OCI-M2 (cell line): ENCODE results near the gene POLK.
"Not testable (repeated sequence)": the region's sequence is repeated elsewhere in the genome, so short reads cannot be mapped to it uniquely, and the experiment has no call there.

Source experiments
- DNase-seq: peaks from one replicate; lab custom pipeline; 2025; ENCODE audit not compliant: unreplicated experiment; lab: John Stamatoyannopoulos, UW

The POLK gene

DNA sequence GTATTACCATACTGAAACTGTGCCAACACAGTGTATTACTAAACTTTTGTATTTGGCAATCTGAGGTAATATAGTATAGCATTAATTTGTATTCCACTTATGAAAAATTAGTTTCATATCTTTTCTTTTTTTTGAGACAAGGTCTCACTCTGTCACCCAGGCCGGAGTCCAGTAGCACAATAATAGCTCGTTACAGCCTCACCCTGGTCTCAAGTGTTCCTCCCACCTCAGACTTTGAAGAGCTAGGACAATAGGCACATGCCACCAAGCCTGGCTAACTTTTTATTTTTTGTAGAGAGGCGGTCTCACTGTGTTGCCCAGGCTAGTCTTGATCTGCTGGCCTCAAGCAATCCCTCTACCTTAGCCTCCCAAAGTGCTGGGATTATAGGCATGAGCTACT lies 36.1 kb downstream of the POLK start:
- no peak for DNase-seq

DNA sequence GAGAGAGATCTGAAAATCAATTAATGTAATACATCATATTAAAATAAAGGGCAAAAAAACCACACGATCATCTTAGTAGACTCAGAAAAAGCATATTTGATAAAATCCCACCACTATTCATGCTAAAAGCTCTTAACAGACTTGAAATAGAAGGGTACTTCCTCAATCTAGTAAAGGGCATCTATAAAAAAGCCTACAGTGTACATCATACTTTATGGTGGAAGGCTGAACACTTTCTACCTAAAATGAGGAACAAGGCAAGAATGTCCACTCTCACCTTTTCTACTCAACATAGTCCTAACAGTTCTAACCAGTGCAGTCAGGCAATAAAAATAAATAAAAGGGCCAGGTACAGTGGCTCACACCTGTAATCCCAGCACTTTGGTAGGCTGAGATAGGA lies 38.9 kb downstream of the POLK start:
- DNase-seq: no peak

DNA sequence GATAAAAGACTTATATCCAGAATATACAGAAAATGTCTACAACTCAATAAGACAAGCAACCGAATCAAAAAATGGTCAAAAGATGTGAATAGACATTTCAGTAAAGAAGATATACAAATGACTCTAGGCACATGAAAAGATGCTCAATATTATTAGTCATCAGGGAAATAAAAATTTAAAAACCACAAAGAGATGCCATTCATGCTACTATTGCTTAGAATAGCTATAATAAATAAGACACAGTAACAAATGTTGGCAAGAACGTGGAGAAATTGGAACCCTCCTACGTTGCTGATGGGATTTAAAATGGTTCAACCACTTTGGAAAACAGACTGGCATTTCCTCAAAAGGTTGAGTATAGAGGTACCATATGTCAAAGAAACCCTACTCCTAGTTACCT lies 39.8 kb downstream of the POLK start:
- no peak for DNase-seq

DNA sequence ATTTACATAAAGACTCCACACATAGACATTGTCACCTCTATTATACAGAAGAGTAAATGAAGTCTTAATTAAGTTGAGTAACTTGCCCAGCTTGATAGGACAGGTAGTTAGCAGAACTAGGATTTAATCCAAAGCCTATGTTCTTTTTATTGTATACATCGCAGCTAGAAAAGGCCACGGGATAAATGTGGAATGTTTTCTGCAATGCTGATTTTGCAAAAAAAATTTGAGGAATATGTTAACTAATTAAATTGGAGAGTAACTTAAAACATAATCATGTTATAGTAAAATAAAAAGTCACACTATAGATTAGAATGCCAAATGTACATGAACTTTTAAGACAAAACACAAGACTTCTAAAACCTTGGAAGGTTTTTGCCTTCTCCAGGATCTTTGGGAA lies 41.1 kb downstream of the POLK start:
- no peak for DNase-seq

DNA sequence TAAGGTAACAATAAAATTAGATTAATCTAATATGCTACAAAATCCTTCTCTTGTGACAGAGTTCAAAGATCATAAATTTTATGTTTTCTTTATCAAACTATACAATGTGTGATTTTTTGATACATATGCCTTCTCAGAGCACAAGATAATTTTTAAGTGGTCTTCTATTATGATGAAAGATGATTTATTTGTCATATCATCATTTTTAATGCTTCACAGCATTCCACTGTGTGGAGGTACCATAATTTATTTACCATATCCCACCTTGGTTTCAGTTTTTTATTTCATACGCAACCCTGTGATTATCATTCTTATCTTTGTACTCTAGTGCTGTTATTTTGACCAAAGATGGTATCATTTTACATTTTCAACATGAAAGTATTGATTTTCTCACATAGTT lies 41.7 kb downstream of the POLK start:
- no peak for DNase-seq

DNA sequence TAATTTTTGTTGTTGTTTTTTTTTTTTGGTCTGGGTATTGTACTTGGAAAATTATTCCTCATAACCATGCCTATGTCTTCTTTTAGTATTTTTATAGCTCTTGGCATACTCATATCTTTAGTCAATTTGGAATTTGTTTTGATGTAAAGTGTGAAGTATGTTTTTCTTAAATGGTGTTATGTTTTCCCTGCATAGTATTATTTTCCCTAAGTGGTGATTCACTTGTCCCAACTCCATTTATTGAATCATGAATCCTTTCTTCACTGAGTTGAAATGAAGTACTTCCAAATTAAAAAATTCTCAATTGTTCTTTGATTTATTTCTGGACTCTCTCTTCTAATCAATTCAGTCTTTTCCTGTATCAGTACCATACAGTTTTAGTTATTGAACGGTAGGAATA lies 46.5 kb downstream of the POLK start:
- no peak for DNase-seq

DNA sequence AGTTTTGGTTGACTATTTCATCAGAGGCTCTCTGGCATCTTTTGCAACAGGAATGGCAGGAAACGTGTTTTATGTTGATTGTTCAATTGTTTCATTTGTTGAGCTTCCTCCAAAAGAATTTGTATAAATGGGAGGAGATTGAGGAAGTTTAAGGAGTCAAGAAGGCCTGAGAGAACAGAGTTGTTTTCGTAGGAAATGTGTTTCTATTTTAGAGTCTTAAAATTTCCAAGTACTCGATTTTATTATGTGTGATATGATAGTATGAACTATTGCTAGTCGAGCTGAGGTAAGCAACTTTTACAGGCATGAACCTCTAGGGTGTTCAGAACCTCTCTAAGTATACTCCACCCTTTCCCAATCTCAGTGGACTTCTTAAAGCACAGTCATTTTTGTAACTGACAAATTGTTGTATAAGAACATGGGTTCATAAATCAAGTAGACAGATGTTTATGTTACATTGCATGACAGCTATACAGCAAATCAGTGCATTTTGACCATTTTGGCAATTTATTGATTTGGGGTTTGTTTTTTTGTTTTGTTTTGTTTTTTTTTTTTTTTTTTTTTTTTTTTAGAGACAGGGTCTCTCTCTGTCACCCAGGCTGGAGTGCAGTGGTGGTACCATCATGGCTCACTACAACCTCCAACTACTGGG lies 47.4 kb downstream of the POLK start:
- DNase-seq: no peak

DNA sequence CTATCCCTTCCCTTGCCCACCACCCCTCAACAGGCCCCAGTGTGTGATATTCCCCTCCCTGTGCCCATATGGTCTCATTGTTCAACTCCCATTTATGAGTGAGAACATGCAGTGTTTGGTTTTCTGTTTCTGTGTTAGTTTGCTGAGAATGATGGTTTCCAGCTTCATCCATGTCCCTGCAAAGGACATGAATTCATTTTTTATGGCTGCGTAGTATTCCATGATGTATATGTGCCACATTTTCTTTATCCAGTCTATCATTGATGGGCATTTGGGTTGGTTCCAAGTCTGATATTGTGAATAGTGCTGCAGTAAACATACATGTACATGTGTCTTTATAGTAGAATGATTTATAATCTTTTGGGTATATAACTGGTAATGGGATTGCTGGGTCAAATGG lies 49.0 kb downstream of the POLK start:
- not testable (repeated sequence) for DNase-seq

DNA sequence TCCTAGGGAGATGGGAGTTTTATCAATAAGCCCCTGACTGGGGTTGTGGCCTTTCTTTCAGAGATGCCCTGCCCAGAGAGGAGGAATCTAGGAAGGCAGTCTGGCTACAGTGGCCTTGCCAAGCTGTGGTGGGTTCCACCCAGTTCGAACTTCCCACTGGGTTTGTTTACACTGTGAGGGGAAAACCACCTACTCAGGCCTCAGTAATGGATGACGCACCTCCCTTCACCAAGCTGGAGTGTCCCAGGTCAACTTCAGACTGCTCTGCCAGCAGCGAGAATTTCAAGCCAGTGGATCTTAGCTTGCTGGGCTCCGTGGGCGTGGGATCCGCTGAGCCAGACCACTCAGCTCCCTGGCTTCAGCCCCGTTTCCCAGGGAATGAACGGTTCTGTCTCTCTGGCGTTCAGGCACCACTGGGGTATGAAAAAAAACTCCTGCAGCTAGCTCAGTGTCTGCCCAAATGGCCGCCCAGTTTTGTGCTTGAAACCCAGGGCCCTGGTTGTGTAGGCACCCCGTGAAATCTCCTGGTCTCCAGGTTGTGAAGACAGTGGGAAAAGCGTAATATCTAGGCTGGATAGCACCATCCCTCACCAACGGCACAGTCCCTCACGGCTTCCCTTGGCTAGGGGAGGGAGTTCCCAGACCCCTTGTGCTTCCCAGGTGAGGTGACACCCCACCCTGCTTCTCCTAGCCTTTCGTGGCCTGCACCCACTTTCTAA lies 54.5 kb downstream of the POLK start:
- DNase-seq: not testable (repeated sequence)

DNA sequence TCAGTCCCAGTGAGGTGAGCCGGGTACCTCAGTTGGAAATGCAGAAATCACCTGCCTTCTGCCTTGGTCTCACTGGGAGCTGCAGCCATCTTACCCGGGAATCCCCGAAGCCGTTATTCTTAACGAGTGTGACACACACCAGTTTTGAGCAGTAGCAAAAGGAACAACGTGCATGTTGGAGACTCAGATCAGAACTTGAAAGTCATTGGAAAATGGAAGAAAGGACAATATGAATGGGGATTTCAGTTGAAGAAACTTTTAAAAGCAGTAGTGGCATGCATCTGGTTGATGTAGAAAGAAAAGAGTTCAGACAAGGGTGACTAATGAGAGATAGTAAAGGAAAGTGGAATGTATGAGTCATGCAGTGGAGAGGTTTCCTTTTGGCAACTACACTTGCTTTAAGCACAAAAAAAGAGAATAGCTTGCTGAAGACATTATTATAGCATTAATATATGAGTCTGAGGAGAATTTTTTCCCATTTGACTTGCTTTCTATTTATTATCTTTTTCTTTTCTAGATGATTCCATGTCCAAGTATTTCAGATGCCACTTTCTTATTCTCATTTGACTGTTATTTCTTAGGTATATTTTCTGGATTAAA lies 55.1 kb downstream of the POLK start:
- DNase-seq: peak; percentile 16

DNA sequence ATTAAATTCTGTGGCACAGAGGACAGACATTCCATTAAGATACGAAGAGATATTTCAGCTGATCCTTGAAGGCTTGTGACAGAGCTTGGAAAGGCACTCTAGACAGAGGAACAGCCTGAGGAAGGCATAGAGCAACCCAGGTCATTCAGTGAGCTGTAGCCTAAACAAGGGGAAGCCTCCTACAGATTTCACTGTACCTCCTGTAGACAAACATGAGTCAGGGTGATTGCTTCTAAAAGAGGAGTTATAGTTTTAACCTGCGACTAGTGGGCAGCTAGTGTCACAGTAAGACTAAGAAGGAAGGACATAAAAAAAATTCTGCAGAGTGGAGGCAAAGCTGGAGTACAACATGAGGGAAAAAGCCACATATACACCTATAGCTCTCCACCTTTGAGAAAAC lies 56.0 kb downstream of the POLK start:
- DNase-seq: no peak

DNA sequence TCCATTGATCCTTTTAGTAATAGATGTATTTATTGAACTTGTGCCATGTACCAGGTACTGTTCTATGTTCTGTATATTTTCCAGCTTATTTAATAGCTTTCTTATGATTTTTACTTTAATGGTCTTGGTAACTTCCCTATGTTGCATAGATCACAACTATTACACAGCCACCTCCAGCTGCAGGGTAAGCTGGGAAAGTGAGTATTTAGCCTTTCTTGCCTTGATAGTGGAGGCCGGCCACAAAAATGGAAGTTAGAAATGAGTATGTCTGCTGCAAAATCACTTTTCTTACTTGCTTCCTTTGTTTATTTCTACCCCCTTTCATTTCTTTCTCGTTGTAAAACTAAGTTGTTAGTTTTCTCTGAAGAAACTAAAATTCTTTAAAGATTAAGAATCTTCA lies 56.5 kb downstream of the POLK start:
- no peak for DNase-seq

DNA sequence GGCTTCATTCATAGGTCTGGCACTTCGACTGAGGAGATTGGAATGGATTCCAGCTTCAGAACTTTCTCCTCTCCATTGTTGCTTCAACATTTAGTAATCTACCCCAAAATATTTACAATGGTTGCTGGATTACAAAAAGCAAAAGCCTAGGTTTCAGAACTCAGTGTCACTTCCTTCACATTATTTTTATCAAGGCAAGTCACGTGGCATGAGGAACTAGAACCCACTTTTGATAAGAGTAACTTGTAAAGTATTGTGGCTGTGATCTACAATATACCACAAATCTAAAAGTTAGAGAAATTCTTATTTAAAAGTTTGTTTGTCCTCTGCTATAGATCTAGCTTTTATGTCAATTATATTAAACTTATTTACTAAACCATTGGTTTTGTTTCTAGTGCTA lies 59.9 kb downstream of the POLK start:
- no peak for DNase-seq

DNA sequence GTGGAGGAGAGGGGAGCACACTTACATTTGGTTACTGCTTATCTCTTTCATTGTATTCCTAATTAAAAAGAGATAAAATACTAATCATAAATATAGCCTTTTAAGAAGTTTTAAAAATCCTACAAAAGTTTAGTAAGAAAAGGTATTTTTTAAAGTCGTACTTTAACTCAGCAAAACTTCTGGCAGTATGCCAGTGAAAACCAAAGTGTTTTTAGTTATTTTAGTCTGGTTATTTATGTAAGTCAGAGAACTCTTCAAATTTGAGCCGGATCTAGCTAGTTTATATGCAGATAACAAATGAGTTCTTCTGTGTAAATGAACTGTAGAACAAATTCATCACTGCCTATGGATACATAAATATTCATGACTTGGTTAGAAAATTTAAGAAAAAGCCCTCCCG lies 63.1 kb downstream of the POLK start:
- no peak for DNase-seq

DNA sequence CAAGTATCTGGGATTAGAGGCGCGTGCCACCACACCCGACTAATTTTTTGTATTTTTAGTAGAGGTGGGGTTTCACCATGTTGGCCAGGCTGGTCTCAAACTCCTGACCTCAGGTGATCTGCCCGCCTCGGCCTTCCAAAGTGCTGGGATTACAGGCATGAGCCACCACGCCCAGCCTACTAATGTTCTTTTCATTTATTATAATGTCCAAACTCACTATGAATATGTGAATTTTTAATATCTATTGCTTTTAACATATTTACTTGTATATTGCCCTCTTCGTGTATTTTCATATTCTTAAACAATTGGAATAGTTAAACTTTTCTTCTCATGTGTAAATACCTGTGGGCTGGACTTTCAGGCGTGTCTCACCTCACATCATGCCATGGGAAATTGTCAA lies 66.6 kb downstream of the POLK start:
- DNase-seq: not testable (repeated sequence)

DNA sequence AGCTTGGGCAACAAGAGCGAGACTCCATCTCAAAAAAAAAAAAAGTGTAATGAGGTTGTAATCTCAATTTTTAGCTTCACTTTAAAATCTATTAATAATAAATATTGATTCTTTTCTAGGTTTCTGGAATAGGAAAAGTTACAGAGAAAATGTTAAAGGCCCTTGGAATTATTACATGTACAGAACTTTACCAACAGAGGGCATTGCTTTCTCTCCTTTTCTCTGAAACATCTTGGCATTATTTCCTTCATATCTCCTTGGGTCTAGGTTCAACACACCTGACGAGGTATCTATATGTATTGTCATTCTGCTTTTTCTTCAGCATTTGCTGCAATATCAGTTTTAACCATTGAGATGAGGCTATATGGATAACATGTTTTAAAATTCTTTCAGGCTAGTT lies 73.0 kb downstream of the POLK start:
- DNase-seq: no peak

DNA sequence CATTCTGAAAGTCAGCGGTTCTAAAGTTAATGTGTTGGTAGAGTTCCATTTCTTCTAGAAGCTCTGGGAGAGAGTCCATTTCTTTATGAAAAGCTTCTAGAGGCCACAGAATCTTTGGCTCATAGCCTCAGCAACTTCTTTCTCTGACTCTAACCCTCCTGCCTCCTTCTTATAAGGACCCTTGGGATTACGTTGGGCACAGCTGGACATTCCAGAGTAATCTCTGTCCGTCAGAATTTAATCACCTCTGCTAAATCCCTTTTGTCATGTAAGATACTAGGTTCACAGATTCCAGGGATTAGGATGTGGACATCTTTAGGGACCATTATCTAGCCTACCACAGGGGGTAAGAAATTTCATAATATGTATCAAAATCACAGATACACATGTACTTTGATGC lies 77.0 kb downstream of the POLK start:
- no peak for DNase-seq

DNA sequence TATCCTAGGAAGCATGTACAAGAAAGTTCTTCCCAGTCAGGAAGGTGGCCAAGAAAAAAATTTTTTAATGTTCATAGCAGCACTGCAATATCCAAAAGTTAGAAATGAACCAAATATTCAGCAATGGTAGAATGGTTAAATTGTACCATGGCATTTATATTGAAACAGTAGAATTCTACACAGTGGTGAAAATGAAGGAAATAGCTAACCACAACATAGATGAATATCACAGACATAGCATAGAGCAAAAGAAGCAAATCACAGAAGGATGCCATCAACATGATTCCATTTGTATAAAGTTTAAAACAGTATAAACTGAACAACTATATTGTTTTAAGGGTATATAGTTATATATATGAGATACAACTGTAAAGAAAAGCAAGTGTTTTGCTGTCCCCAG lies 88.8 kb downstream of the POLK start:
- DNase-seq: no peak

DNA sequence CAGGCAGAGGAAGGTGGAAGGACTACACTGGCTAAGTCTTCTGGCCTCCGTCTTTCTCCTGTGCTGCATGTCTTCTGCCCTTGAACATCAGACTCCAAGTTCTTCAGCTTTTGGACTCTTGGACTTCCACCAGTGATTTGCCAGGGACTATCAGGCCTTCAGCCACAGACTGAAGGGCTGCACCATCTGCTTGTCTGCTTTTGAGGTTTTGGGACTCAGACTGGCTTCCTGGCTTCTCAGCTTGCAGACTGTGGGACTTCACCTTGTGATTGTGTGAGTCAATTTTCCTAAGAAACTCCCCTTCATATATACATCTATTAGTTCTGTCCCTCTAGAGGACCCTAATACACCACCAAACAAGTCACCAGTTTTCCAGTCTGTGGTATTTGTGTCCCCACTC lies 89.9 kb downstream of the POLK start:
- DNase-seq: no peak

DNA sequence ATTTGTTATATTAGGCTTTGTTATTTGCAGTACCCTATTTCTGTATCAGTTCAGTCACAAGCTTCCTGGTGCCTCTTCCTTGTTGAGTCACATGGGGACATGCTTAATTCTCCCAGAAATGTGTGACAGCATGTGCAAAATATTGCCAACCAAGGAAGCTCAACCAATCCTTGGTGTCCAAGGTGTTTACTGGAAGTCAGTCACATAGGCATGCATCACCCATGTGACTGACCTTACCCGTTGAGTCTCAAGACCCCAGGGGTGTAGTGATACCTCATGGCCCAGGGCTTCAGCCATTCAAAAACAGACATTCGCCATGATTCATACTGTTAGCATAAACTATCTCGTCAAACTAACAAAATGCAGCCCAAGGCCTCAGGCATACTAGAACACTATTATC lies 90.3 kb downstream of the POLK start:
- DNase-seq: no peak

DNA sequence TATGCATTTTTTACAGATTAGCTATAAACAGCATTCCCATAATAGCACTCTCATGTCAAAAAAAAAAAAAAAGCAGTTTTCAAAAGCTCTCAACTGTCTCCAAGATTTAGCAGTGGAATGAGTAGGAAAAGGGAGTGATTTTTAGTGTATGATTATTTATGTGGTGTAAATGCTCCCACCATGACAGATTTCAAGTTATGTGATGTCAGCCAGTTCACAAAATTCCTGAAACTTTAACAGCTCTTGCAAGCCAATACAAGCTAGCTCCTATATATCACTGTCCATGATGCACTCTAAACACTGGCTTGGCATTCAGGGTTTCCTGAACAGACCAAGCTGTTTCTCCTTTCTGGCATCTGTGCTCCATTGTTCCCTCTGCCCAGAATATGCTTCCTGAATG lies 91.7 kb downstream of the POLK start:
- no peak for DNase-seq

DNA sequence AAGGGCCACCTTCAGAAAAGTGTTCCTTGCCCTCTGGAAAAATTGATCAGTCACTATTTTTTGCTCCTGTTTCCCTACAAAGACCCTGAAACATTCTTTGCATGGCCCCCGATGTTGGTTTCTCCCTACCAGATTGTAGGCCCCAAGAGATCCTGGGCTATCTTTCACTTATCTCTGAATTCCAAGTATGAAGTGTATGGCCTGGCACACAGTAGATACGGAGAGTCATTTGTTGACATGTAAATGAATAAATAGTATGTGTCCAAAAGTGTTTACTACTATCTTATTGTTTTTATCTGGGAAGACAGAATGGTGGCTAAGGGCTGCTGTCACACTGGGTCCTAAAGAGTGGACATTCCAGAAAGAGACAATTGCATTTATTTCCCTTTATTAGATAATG lies 92.1 kb downstream of the POLK start:
- no peak for DNase-seq

DNA sequence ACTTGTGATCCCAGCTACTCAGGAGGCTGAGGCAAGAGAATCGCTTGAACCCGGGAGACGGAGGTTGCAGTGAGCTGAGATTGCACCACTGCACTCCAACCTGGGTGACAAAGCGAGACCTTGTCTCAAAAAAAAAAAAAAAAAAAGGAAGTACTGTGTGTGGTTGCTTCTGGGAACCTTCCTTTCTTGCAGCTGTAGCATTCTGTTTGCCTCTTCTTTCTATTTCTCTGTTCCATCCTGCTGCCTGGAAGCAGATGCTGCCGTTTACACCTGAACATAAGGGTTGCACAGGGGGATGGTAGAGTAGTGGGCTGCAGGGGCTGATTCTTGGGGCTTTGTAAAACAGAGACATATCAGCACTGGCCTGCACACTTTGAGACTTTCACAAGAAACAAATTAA lies 95.7 kb downstream of the POLK start:
- not testable (repeated sequence) for DNase-seq
